ENCODE data around the gene SCUBE3.

DNA sequence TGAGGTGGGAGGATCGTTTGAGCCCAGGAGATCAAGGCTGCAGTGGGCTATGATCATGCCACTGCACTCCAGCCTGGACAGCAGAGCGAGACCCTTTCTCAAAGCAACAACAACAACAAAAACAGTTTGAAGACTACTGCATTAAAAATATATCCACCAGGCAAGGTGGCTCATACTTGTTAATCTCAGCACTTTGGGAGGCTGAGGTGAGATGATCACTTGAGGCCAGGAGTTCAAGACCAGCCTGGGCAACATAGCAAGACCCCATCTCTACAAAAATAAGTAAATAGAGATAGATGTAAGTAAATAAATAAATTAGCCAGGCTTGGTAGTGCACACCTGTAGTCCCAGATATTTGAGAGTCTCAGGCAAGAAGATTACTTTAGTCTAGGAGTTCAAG, 58.2 kb downstream of the SCUBE3 start:
- TF ChIP-seq, protein P1, sequence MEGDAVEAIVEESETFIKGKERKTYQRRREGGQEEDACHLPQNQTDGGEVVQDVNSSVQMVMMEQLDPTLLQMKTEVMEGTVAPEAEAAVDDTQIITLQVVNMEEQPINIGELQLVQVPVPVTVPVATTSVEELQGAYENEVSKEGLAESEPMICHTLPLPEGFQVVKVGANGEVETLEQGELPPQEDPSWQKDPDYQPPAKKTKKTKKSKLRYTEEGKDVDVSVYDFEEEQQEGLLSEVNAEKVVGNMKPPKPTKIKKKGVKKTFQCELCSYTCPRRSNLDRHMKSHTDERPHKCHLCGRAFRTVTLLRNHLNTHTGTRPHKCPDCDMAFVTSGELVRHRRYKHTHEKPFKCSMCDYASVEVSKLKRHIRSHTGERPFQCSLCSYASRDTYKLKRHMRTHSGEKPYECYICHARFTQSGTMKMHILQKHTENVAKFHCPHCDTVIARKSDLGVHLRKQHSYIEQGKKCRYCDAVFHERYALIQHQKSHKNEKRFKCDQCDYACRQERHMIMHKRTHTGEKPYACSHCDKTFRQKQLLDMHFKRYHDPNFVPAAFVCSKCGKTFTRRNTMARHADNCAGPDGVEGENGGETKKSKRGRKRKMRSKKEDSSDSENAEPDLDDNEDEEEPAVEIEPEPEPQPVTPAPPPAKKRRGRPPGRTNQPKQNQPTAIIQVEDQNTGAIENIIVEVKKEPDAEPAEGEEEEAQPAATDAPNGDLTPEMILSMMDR (IDR thresholded peaks at IDR 0.05): no peak
- no peak for TF ChIP-seq EZH2 (IDR thresholded peaks at IDR 0.05; ENCODE audit: borderline replicate concordance, insufficient read depth, low read depth, low read length, poor library complexity, severe bottlenecking)

All from B cell (primary cell).